GM10248 (cell line): ENCODE results near the gene ME3.

Source experiments
- CTCF ChIA-PET: fragments of 300-600 bp; sonication (Branson Sonifier 250); formaldehyde crosslinking; extraction: SDS; loops from one replicate; lab custom pipeline; 2021; ENCODE audit warnings: antibody characterized with exemption; lab: Yijun Ruan, JAX
- POLR2A ChIA-PET: fragments of 350-650 bp; sonication (Branson Sonifier 250); formaldehyde crosslinking; extraction: SDS; loops from one replicate; lab custom pipeline; 2020; ENCODE audit warnings: antibody characterized with exemption; lab: Yijun Ruan, JAX
- DNase-seq: peaks from one replicate; pipeline ENCODE4 v3.0.0; 2012; ENCODE audit errors: extremely low spot score
- TF ChIP-seq, protein P1 (sequence below): IDR thresholded peaks from 2 replicates; pipeline ENCODE4 v1.5.1; 2012; ENCODE audit warnings: mild to moderate bottlenecking, low read depth; ENCODE audit errors: extremely low read depth, missing control alignments, control extremely low read depth

ME3 gene

DNA sequence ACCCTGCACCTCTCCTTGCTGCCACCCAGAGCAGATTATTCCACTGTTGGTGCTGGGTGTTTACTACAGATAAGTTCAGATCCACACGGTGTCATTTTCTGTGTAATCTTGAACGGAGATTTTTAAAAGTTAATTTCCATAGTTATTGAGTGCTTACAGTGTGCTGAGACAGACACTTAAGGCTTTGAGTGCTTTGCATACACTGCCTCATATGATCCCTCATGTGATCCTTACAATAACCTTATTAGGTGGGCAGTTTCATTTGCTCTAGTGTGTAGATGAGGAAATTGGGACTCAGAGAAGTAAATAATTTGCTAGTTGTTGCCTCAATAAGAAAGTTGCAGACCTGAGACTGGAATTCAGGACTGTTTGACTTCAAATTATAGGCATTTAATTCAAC is 32.3 kb upstream of the ME3 start:
- TF ChIP-seq, protein P1, sequence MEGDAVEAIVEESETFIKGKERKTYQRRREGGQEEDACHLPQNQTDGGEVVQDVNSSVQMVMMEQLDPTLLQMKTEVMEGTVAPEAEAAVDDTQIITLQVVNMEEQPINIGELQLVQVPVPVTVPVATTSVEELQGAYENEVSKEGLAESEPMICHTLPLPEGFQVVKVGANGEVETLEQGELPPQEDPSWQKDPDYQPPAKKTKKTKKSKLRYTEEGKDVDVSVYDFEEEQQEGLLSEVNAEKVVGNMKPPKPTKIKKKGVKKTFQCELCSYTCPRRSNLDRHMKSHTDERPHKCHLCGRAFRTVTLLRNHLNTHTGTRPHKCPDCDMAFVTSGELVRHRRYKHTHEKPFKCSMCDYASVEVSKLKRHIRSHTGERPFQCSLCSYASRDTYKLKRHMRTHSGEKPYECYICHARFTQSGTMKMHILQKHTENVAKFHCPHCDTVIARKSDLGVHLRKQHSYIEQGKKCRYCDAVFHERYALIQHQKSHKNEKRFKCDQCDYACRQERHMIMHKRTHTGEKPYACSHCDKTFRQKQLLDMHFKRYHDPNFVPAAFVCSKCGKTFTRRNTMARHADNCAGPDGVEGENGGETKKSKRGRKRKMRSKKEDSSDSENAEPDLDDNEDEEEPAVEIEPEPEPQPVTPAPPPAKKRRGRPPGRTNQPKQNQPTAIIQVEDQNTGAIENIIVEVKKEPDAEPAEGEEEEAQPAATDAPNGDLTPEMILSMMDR, result no peak
- CTCF ChIA-PET, result no interaction called here
- DNase-seq, result no peak
- POLR2A ChIA-PET, result no interaction called here

DNA sequence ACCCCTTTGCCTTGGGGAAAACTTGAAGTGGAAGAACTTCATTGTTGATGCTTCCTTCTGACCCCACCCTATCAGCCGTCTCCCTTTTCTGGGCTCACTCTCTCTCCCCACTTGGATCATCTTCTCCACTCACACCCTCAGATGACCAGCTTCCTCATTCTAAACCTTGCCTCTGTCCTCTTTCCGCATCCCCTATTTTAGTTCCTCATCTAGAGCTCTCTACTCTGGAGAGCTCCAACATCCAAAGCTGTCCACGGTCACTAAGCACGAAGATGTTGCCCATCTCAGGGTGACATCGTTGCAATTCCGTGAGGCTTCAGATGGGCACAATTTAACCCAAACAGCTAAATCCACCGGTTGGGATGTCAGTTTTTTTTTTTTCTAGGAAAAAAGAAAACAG is 31.6 kb upstream of the ME3 start:
- POLR2A ChIA-PET, result no interaction called here
- CTCF ChIA-PET, result no interaction called here
- TF ChIP-seq, protein P1, result no peak
- DNase-seq, result no peak

DNA sequence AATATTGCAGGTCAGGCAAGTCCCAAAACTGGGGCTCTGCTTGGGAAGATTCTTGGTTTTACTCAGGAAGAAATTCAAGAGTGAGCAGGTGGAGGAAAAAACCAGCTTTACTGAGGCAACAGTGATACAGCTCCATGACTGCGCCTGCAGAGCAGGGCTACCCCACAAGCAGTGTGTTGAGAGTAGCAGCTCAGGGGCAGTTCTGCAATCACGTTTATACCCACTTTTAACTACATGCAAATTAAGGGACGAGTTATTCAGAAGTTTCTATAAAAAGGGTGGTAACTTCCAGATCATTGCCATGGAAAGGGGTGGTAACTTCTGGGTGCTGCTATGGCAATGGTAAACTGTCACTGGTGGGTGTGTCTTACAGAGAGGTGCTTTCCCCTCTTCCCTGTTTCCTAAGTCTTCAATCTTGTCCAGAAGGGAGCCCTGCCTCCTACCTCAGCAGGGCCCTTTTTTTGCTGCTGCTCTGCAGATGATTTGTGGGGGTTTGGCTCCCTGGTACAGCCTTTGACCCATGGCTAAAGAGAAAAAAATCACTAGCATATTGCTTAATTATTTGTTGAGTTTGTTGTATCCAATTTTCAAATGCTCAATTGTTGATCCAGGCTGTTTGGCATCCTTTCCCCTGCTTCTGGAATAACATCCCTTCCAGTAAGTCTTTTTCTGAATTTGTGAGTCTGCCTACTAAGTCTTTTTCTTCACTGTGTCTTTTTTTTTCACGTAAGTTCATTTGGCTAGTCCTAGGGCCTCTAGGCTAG is 30.0 kb upstream of the ME3 start:
- POLR2A ChIA-PET, result no interaction called here
- TF ChIP-seq, protein P1, result no peak
- no peak for DNase-seq
- CTCF ChIA-PET, result no interaction called here

DNA sequence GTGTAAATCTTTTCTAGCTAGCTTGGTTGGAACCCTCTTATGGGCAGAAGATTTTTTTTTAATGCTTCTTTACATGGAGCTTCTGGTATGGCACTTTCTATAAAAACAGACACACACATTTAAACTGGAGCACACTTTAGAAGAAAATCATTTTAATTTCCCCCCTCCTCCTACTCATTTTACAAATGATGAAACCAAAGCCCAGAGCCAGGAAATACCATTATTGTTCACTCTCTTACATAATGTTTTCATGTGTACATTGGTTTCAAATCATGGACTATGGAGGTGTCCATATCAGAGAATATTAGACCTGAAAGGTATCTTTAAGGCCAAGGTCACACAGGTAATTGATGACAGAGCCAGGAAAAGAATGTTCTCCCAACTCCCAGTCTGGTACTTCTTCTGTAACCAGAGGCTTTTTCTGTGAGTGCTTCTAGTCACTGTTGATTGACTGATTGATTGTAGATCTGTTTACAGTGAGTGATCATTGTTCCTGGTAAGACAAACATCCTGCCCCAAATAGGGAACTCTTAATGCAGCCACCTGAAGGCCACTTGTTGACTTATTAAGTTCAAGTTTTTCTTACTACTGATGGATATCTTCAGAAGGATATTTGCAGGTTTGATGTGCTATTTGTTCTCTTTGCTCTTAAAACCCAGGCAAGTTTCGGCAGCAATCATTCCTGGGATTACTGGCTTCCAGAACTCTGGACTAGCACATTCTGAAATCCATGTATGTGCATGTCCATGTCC is 26.8 kb upstream of the ME3 start:
- POLR2A ChIA-PET, result no interaction called here
- DNase-seq, result no peak
- CTCF ChIA-PET, result no interaction called here
- TF ChIP-seq, protein P1, result no peak

DNA sequence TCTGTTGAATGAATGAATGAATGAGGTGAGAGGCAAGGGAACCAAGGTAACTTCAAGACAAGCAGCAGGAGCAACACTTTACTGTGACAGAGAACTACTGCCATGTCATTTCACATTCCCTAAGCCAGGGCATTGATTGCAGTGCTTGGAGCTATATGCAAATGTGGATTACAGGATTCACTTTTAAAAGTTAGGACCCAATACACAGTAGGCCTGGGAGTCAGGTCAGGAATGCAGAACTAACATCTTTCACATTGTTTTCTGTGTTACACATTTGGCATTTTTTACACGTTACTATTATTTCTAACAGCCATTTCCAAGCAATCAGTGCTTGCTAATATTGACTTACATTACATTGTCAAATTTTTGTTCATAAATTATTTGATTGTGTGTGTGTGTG is 26.2 kb upstream of the ME3 start:
- CTCF ChIA-PET, result no interaction called here
- POLR2A ChIA-PET, result no interaction called here
- TF ChIP-seq, protein P1, result no peak
- no peak for DNase-seq

DNA sequence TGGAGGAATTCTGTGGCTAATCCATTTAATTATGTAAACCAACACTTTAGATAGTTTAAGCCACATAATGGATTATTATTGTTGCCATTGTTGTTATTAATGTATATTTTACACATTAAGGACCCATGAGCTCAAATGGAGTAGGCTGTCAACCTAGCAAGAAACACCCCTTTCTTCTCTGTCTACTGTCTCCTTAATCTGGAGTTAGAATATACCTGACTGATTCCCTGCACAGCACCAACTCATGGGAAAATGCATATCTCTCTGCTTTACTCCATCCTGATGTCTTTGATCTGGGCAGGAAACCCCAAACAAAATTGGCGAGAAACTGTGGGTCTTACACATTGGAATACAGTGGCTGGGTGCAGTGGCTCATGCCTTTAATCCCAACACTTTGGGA is 24.0 kb upstream of the ME3 start:
- CTCF ChIA-PET, result interaction anchor here (1.0 to 3.0 kb wide), 5 partner anchors 11 to 985 kb away, joined by 3 to 10 read pairs (median 4); no protein-coding TSS in a partner anchor
- TF ChIP-seq, protein P1, result no peak
- POLR2A ChIA-PET, result no interaction called here
- DNase-seq, result no peak
